RPMI7951 (cell line): ENCODE data around the gene GLUL. TPM values are rescaled to one million over a fixed set of nuclear protein-coding genes. Genes with fewer than 3 reads are reported as not detected.
"Not testable (repeated sequence)": the region's sequence is repeated elsewhere in the genome, so short reads cannot be mapped to it uniquely, and the experiment has no call there.

Experiments
- DNase-seq: peaks from one replicate; pipeline ENCODE4 v3.0.0-alpha.2; 2012; ENCODE audit warnings: low read depth
- total RNA-seq: library from RNA; depleted of rRNA; stranded (reverse); fragments of >200 nt; shearing (Covaris generic); gene quantifications from 2 replicates; pipeline ENCODE4 v1.2.3, GENCODE V29; 2014

The GLUL gene
- total RNA-seq, 1 experiment from 2014 or later, result 85.8 TPM

GRCh38 chr1:182394055-182394775 is 2.6 kb upstream of the GLUL start:
- DNase-seq, result no peak

- peak; percentile 25 for DNase-seq
Observed at GRCh38 chr1:182392050-182393028, 749 bp upstream of the GLUL start.

- DNase-seq, result no peak
Observed at GRCh38 chr1:182391028-182391361, 595 bp downstream of the GLUL start.

- DNase-seq, result peak; percentile 12
Observed at GRCh38 chr1:182389619-182390047, 2.0 kb downstream of the GLUL start.

GRCh38 chr1:182388392-182389134 is 3.0 kb downstream of the GLUL start:
- no peak for DNase-seq

GRCh38 chr1:182387566-182387965 is 4.0 kb downstream of the GLUL start:
- no peak for DNase-seq

- no peak for DNase-seq
Observed at GRCh38 chr1:182386980-182387379, 4.6 kb downstream of the GLUL start.

GRCh38 chr1:182385885-182386853 is 5.4 kb downstream of the GLUL start:
- DNase-seq, result no peak

- no peak for DNase-seq
Observed at GRCh38 chr1:182384387-182384960, 7.1 kb downstream of the GLUL start.

- DNase-seq, result no peak
Observed at GRCh38 chr1:182383934-182384333, 7.7 kb downstream of the GLUL start.

GRCh38 chr1:182383037-182383661 is 8.4 kb downstream of the GLUL start:
- DNase-seq, result no peak

GRCh38 chr1:182381962-182382819 is 9.4 kb downstream of the GLUL start:
- no peak for DNase-seq

- DNase-seq, result no peak
Observed at GRCh38 chr1:182380199-182380598, 11.4 kb downstream of the GLUL start.

- not testable (repeated sequence) for DNase-seq
Observed at GRCh38 chr1:182379781-182380180, 11.8 kb downstream of the GLUL start.

GRCh38 chr1:182376936-182377574 is 14.5 kb downstream of the GLUL start:
- no peak for DNase-seq

GRCh38 chr1:182374101-182374834 is 17.3 kb downstream of the GLUL start:
- no peak for DNase-seq

- no peak for DNase-seq
Observed at GRCh38 chr1:182370532-182370931, 21.1 kb downstream of the GLUL start.

- no peak for DNase-seq
Observed at GRCh38 chr1:182368903-182369302, 22.7 kb downstream of the GLUL start.
